NT2/D1 (cell line): ENCODE measurements around the gene DBF4B.
"Not testable (repeated sequence)": the region's sequence is repeated elsewhere in the genome, so short reads cannot be mapped to it uniquely, and the experiment has no call there.

Source experiments
- DNase-seq: peaks from one replicate; pipeline ENCODE4 v3.0.0-alpha.2; 2011; ENCODE audit warnings: low read depth, low spot score
- H3K27me3 ChIP-seq: 2 replicates; pipeline ENCODE4 v1.6.0; 2011; ENCODE audit warnings: mild to moderate bottlenecking; ENCODE audit not compliant: insufficient read length, insufficient read depth
- H3K36me3 ChIP-seq: 2 replicates; pipeline ENCODE4 v1.6.1; 2011; ENCODE audit warnings: mild to moderate bottlenecking, low read length, mixed read lengths; ENCODE audit not compliant: insufficient read depth, insufficient read length
- H3K4me1 ChIP-seq: 2 replicates; pipeline ENCODE4 v1.5.1; 2011; ENCODE audit not compliant: insufficient read depth, insufficient read length
- H3K4me3 ChIP-seq: 2 replicates; pipeline ENCODE4 v1.5.1; 2011; ENCODE audit warnings: low read depth; ENCODE audit not compliant: insufficient read length
- H3K9ac ChIP-seq: 2 replicates; pipeline ENCODE4 v1.6.0; 2011; ENCODE audit warnings: low read depth; ENCODE audit not compliant: insufficient read length
- H3K9me3 ChIP-seq: 2 replicates; pipeline ENCODE4 v1.5.1; 2011; ENCODE audit warnings: mild to moderate bottlenecking, low read length; ENCODE audit not compliant: insufficient read depth
- SUZ12 ChIP-seq: IDR thresholded peaks from 2 replicates; pipeline ENCODE4 v1.6.1; 2011; ENCODE audit not compliant: insufficient read length, insufficient read depth; ENCODE audit errors: extremely low read depth
- YY1 ChIP-seq: IDR thresholded peaks from 2 replicates; pipeline ENCODE4 v1.6.1; 2011; ENCODE audit not compliant: insufficient read length, insufficient read depth
- ZNF274 ChIP-seq: IDR thresholded peaks from 2 replicates; pipeline ENCODE4 v1.6.1; 2011; ENCODE audit warnings: mild to moderate bottlenecking, low read depth, low read length

Gene DBF4B

DNA sequence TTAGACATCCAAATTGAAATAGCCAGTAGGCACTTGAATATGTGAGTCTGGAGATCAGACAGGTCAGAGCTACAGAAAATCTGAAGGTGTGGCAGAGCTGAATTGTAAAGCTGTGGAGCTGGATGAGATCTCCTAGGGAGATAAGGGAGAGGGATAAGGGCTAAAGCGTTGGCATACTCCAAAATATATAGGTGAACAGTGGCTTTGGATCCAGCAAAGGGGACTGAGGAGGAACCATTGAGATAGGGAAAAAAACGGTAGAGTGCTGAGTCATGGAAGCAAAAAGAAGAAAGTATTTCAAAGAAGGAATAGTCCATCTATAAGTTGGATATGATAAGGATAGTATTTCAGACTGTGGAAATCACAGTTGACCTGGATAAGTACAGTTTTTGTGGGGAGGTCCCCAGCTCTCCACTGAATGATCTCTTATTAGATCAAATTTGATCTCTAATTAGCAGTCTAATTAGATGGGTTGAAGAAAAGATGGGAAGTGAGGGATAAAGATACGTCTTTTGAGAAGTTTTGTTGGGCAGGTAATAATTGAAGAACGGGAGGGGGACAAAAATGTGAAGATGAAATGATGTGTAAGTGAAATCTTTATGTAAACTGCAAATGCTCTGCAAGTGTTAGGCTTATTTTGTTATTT lies 587 bp upstream of the DBF4B start:
- no peaks in the 10 kb centered on the region for H3K27me3 ChIP-seq
- H3K4me1 ChIP-seq, result peaks cover 2% of the 10 kb centered on the region
- H3K4me3 ChIP-seq, result peak overlapping the region; percentile 97
- peak overlapping the region; percentile 86 for H3K9ac ChIP-seq
- H3K36me3 ChIP-seq, result peaks cover 17% of the 10 kb centered on the region
- no peak for TF ChIP-seq ZNF274
- TF ChIP-seq YY1, result no peak
- TF ChIP-seq SUZ12, result no peak
- H3K9me3 ChIP-seq, result no peaks in the 10 kb centered on the region
- no peak for DNase-seq

DNA sequence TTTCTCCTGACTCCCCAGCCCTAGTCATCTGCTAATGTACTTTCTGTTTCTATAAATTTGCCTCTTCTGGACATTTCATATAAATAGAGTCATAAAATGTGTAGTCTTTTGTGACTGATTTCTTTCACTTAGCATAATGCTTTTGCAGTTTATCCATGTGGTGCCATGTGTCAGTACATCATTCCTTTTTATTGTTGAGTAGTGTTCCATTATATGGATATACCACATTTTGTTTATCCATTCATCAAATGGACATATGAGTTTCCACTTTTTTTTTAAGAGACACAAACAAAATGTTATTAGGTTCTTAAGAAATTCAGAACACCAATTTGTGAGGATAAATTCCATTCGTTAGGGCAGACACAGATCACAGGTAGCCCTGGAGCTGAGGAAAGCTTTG lies 11.0 kb downstream of the DBF4B start:
- Histone ChIP-seq H3K9me3 (no peaks in the 10 kb centered on the region), H3K36me3 (peaks cover 69% of the 10 kb centered on the region), H3K4me3 (no peak overlapping the region), H3K9ac (no peak overlapping the region), H3K4me1 (no peaks in the 10 kb centered on the region), H3K27me3 (no peaks in the 10 kb centered on the region)
- no peak for TF ChIP-seq YY1
- no peak for TF ChIP-seq SUZ12
- no peak for TF ChIP-seq ZNF274
- DNase-seq, result no peak

DNA sequence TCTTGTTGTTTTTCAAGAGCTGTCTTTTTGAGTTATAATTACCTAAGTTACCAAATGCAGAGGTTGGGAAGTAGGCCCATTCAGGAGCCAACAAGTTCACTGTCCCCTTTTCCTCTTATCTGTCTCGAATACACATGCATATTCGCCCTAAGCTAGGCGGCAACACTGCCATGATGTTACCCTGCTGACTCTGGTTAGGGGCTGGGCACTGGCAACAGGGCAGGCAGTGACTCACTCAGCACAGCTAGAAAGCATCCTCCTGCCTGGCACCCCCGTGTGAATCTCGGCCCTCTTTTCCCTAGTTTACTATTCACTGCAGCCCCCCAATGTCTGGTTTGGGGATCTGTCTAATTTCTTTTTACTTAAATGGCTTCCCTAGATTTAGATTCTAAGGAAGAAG lies 13.8 kb downstream of the DBF4B start:
- no peaks in the 10 kb centered on the region for H3K9me3 ChIP-seq

DNA sequence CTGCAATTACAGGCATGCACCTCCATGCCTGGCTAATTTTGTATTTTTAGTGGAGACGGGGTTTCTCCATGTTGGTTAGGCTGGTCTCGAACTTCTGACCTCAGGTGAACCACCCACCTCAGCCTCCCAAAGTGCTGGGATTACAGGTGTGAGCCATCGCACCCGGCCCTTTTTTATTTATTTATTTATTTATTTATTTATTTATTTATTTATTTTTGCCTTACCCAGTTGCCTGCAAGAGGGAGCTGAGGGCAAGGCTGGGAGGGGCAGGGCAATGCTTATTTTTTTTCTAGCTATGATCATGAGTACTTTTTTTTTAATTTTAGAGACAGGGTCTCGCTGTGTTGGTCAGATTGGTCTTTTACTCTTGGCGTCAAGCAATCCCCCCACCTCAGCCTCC lies 17.7 kb downstream of the DBF4B start:
- H3K27me3 ChIP-seq, H3K9ac ChIP-seq, H3K9me3 ChIP-seq, H3K4me3 ChIP-seq, H3K4me1 ChIP-seq, DNase-seq: not testable (repeated sequence)
- H3K36me3 ChIP-seq, result peaks cover 72% of the 10 kb centered on the region

More for the DNA sequence above, 13.8 kb downstream of the DBF4B start:
- TF ChIP-seq ZNF274 (no peak), YY1 (no peak)
- H3K36me3 ChIP-seq, result peaks cover 75% of the 10 kb centered on the region
- no peak overlapping the region for H3K4me3 ChIP-seq
- H3K9ac ChIP-seq, result no peak overlapping the region
- DNase-seq, result no peak
- H3K4me1 ChIP-seq, result no peaks in the 10 kb centered on the region
- no peaks in the 10 kb centered on the region for H3K27me3 ChIP-seq

DNA sequence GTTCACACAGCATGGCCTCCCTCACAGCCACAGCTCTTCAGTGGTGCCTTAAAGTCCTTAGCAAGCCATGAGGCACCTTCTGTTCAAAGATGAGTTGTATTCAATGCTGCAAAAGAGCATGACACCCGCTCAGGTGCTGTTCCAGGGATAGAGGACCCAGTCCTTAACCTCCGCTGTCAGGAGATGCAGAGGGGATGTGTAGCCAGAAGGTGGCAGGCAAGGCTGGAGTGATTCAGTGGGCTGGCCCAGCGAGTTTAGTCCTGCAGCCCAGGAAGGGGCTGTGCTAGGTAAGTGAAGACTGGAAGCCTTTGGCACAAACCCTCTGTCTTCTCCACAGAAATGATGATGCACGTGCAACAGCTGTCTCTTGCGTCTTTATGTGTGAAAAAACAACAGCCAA lies 25.3 kb downstream of the DBF4B start:
- no peaks in the 10 kb centered on the region for H3K9me3 ChIP-seq
- no peak overlapping the region for H3K4me3 ChIP-seq
- no peak for TF ChIP-seq ZNF274
- no peak for TF ChIP-seq SUZ12
- TF ChIP-seq YY1, result no peak
- DNase-seq, result peak; percentile 28
- no peaks in the 10 kb centered on the region for H3K27me3 ChIP-seq
- peaks cover 82% of the 10 kb centered on the region for H3K36me3 ChIP-seq
- peaks cover 13% of the 10 kb centered on the region for H3K4me1 ChIP-seq
- H3K9ac ChIP-seq, result no peak overlapping the region

DNA sequence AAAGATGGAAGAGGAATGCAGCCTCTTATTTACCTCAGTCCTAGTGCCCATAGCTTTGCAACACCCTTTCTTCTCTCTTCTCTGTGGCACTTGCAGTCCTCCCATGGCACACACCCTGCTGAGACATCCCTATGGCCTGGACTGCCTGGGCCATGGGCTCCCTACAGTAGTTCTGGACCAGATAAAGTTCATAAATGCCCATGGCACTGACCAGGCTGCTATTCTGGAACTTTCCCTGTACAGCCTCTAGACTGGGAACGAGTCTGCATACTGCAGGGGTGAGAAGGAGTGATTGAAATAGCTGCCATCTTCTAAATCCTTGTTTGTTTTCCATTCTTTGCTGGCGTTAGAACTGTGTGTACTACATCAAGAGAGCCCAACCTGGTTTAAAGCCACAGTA lies 25.8 kb downstream of the DBF4B start:
- no peak for DNase-seq
- H3K9me3 ChIP-seq, result no peaks in the 10 kb centered on the region
- H3K9ac ChIP-seq, result no peak overlapping the region
- peaks cover 85% of the 10 kb centered on the region for H3K36me3 ChIP-seq
- peaks cover 13% of the 10 kb centered on the region for H3K4me1 ChIP-seq
- TF ChIP-seq SUZ12 (no peak), YY1 (no peak), ZNF274 (no peak)
- H3K27me3 ChIP-seq, result no peaks in the 10 kb centered on the region
- no peak overlapping the region for H3K4me3 ChIP-seq

DNA sequence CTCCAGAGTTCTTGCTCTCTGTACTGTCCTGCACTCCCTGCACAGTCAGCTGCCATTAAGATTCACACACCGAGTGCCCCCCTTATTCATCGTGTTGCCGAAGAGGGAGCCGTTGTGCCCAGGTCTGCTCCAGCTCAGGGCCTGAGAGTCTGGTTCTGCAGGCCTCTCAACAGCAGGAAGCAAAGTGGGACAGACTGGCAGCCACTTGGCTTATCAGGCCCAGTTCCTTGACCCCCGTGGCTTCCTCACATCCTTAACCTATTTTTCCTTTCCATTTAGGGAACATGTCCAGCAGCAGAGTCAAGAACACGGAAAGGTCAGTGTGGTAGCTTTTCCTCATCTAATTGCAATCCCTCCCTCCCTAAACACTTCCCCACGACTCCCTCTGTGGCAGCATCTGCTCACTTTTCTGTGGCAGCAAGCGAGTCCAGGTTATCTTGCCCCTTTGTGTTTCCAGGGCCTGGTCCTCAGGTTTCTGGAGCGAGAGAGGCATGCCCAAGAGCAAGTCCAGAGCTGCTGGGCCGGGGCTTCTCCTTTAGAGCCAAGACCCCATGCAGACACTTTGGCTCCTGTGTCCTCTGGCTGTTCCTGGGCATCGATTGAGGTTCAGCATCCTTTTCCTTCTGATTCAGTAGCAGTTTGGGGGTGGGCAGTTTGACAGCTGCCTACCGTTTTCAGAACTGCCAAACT lies 28.2 kb downstream of the DBF4B start:
- DNase-seq, result no peak
- Histone ChIP-seq H3K27me3 (no peaks in the 10 kb centered on the region), H3K4me3 (no peak overlapping the region), H3K9ac (peak overlapping the region; percentile 1), H3K9me3 (no peaks in the 10 kb centered on the region), H3K36me3 (peaks cover 80% of the 10 kb centered on the region), H3K4me1 (peaks cover 13% of the 10 kb centered on the region)
- TF ChIP-seq SUZ12 (no peak), YY1 (no peak), ZNF274 (no peak)
